Cardiac fibroblast (primary cell): ENCODE results near the gene CCM2.

Experiments
- DNase-seq, 2 donors: peaks; one replicate each; pipeline versions ENCODE4 v3.0.0 to v3.0.0-alpha.2; 2010; ENCODE audit warnings: low read depth in 2 of 2
- H3K4me3 ChIP-seq, 2 donors: replicated peaks in 1 of 2; 1 replicate in 1 of 2; 2 replicates in 1 of 2; pipeline ENCODE4 v1.5.1; 2011; ENCODE audit warnings: low read depth in 2 of 2, low read length in 2 of 2, mild to moderate bottlenecking in 2 of 2, moderate library complexity in 1 of 2
- TF ChIP-seq, protein P1 (sequence below): IDR thresholded peaks from one replicate; pipeline ENCODE4 v1.5.1; 2011; ENCODE audit warnings: low read depth, mild to moderate bottlenecking, low read length, inconsistent platforms

CCM2 gene

DNA sequence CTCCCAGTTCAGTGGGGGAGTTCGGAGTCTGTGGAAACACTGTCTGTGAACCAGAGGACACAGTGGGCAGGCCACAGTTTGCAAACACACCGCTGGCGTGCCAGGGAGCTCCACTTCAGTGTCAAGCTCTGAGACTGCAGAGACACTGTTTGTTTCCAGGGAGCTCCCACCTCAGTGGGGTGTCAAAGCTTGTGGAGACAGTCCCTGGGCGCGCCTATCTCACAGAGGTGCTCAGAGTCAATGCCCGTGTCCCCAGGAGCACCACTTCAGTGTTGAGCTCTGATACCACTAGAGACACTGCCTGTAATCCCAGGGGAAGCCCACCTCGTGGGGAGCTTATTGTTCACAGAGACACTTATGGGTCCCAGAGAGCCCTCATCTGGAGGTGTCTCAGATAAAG is 25.5 kb upstream of the CCM2 start:
- DNase-seq: no peak
- H3K4me3 ChIP-seq: no peak overlapping the region
- TF ChIP-seq, protein P1, sequence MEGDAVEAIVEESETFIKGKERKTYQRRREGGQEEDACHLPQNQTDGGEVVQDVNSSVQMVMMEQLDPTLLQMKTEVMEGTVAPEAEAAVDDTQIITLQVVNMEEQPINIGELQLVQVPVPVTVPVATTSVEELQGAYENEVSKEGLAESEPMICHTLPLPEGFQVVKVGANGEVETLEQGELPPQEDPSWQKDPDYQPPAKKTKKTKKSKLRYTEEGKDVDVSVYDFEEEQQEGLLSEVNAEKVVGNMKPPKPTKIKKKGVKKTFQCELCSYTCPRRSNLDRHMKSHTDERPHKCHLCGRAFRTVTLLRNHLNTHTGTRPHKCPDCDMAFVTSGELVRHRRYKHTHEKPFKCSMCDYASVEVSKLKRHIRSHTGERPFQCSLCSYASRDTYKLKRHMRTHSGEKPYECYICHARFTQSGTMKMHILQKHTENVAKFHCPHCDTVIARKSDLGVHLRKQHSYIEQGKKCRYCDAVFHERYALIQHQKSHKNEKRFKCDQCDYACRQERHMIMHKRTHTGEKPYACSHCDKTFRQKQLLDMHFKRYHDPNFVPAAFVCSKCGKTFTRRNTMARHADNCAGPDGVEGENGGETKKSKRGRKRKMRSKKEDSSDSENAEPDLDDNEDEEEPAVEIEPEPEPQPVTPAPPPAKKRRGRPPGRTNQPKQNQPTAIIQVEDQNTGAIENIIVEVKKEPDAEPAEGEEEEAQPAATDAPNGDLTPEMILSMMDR: no peak

DNA sequence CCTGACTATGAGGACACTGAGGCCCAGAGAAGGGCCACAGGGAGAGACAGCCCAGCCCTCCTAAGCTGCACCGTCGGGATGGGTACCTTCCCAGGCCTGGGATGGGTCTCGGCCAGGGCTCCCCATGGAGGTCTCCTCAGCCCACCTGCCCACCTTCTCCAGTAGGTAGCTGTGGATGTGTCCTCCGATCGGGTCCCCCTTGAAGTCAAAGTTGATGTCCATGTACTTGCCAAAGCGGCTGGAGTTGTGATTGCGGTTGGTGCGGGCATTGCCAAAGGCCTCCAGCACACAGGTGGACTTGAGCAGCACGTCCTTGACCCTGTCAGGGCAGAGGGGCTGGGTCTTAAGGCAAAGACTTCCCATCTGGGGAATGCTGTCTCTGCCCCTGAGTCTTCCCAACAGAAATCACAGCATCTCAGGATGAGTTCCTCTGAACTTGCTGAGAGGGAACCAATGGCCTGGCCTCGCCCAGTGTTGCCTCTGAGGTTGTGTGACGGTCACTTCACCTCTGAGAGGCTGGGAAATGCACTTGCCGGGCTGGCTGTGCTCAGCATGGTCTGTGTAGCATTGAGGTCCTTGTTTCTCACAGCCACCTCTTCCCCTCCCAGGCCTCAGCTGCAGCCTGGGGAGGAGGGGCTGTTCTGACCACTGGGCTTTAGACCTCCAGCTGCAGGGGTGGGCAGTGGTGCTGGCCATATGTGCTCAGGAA is 24.5 kb upstream of the CCM2 start:
- no peak overlapping the region for H3K4me3 ChIP-seq
- DNase-seq: no peak
- TF ChIP-seq, protein P1: no peak

- no peak overlapping the region for H3K4me3 ChIP-seq
- DNase-seq: no peak
- TF ChIP-seq, protein P1: no peak
These were observed 23.8 kb upstream of the CCM2 start for GRCh38 chr7:44976040-44976745.

GRCh38 chr7:44976746-44977196 is 23.2 kb upstream of the CCM2 start:
- TF ChIP-seq, protein P1: no peak
- H3K4me3 ChIP-seq: no peak overlapping the region
- DNase-seq: no peak

GRCh38 chr7:44977304-44977958 is 22.6 kb upstream of the CCM2 start:
- no peak overlapping the region for H3K4me3 ChIP-seq
- no peak for DNase-seq
- TF ChIP-seq, protein P1: no peak

DNA sequence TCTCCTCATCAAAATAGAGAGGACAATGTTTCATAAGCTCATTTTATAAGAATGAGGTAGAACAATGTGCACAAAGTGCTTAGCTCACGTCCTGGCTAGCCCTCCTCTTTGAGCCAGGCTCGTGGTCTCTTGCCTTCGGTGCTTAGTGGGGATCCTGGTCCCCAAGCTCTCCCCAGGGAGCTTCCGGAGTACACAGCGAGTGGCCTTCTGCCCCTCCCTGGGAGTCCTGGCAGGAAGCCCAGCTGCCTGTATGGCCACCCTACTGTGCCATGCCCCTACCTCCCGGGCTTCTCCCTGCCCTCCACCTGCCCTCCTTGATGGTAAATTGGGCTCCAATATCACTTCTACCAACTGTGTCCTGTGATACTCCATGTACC is 22.1 kb upstream of the CCM2 start:
- DNase-seq: no peak
- TF ChIP-seq, protein P1: no peak
- no peak overlapping the region for H3K4me3 ChIP-seq
